SU-DHL-6 (cell line): Measurements from ENCODE around the gene SMAD6.

Source experiments
- CTCF ChIP-seq: fragments of 200-600 bp; sonication (generic); IDR thresholded peaks from one replicate; pipeline ENCODE4 v1.5.1; 2017; ENCODE audit warnings: antibody characterized with exemption, mild to moderate bottlenecking, low read length, moderate library complexity; ENCODE audit not compliant: insufficient read depth, poor library complexity, severe bottlenecking
- EZH2phosphoT487 ChIP-seq: fragments of 200-600 bp; sonication (generic), shearing (Covaris generic); conservative IDR thresholded peaks from 2 replicates; pipeline ENCODE4 v1.6.1; 2018; ENCODE audit warnings: mild to moderate bottlenecking, antibody characterized with exemption, low read length, moderate library complexity, mixed read lengths

- TF ChIP-seq CTCF (no peak), EZH2phosphoT487 (no peak)
Measured at GRCh38 chr15:66767240-66767659, 65.2 kb downstream of the SMAD6 start.
